GM23338 (cell line): ENCODE results near the gene CIT. TPM values are rescaled to one million over a fixed set of nuclear protein-coding genes. Genes with fewer than 3 reads are reported as not detected.

Experiments
- ATAC-seq: fragments of 200-7000 bp; cut with Tn5 transposase; 3 replicates; pipeline ENCODE4 v1.9.1; 2020
- DNase-seq: peaks from one replicate; pipeline ENCODE4 v3.0.0-alpha.2; 2015; ENCODE audit warnings: low spot score
- H2AFZ ChIP-seq: fragments of 200-600 bp; sonication (generic); 2 replicates; pipeline ENCODE4 v1.8.0; 2016; ENCODE audit warnings: antibody characterized with exemption, mild to moderate bottlenecking, moderate library complexity
- H3F3A ChIP-seq: fragments of 200-600 bp; sonication (generic); replicated peaks from 2 replicates; pipeline ENCODE4 v1.8.0; 2017; ENCODE audit warnings: antibody characterized with exemption, mixed run types, low read depth
- H3K27ac ChIP-seq: fragments of 200-600 bp; sonication (generic); 2 replicates; pipeline ENCODE4 v1.6.1; 2016; ENCODE audit warnings: low read depth
- H3K27me3 ChIP-seq: fragments of 200-600 bp; sonication (generic); 2 replicates; pipeline ENCODE4 v1.8.0; 2016; ENCODE audit warnings: mild to moderate bottlenecking, mixed run types, moderate library complexity; ENCODE audit not compliant: insufficient read depth
- H3K36me3 ChIP-seq: fragments of 200-600 bp; sonication (generic); 2 replicates; pipeline ENCODE4 v1.8.0; 2016; ENCODE audit warnings: mild to moderate bottlenecking; ENCODE audit not compliant: insufficient read depth
- H3K4me1 ChIP-seq: fragments of 200-600 bp; sonication (generic); 2 replicates; pipeline ENCODE4 v1.8.0; 2016; ENCODE audit warnings: mild to moderate bottlenecking, moderate library complexity; ENCODE audit not compliant: insufficient read depth
- H3K4me2 ChIP-seq: fragments of 200-600 bp; sonication (generic); 2 replicates; pipeline ENCODE4 v1.7.1; 2017; ENCODE audit warnings: mixed run types
- H3K4me3 ChIP-seq: fragments of 200-600 bp; sonication (generic); 2 replicates; pipeline ENCODE4 v1.6.1; 2016; ENCODE audit warnings: mixed run types
- H3K79me2 ChIP-seq: fragments of 200-600 bp; sonication (generic); replicated peaks from 2 replicates; pipeline ENCODE4 v1.8.0; 2017; ENCODE audit warnings: mild to moderate bottlenecking; ENCODE audit not compliant: insufficient read depth
- H3K9me2 ChIP-seq: fragments of 200-600 bp; sonication (generic); 2 replicates; pipeline ENCODE4 v1.8.0; 2017; ENCODE audit not compliant: insufficient read depth
- H4K20me1 ChIP-seq: fragments of 200-600 bp; sonication (generic); replicated peaks from 2 replicates; pipeline ENCODE4 v1.8.0; 2017; ENCODE audit warnings: mild to moderate bottlenecking; ENCODE audit not compliant: insufficient read depth
- H3K27ac Mint-ChIP-seq: 2 replicates; pipeline ENCODE4 v1.8.0; 2020; ENCODE audit warnings: inconsistent platforms, mild to moderate bottlenecking, moderate library complexity, mixed read lengths
- H3K27me3 Mint-ChIP-seq: 3 replicates; pipeline ENCODE4 v1.8.0; 2022; ENCODE audit warnings: low read depth, mild to moderate bottlenecking, moderate library complexity, mixed read lengths, inconsistent platforms; ENCODE audit not compliant: insufficient read depth, poor library complexity
- H3K36me3 Mint-ChIP-seq: 3 replicates; pipeline ENCODE4 v1.8.0; 2021; ENCODE audit warnings: low read depth, mild to moderate bottlenecking, inconsistent platforms, moderate library complexity, mixed read lengths
- H3K4me1 Mint-ChIP-seq: 3 replicates; pipeline ENCODE4 v1.8.0; 2020; ENCODE audit warnings: mild to moderate bottlenecking, inconsistent platforms, mixed read lengths
- H3K4me3 Mint-ChIP-seq: 3 replicates; pipeline ENCODE4 v1.8.0; 2021; ENCODE audit warnings: moderate library complexity, mild to moderate bottlenecking, inconsistent platforms, mixed read lengths
- H3K9me3 Mint-ChIP-seq: 3 replicates; pipeline ENCODE4 v1.8.0; 2020; ENCODE audit warnings: moderate library complexity, mild to moderate bottlenecking, inconsistent platforms, mixed read lengths
- CREB1 ChIP-seq: fragments of 250-450 bp; sonication (Bioruptor Pico); IDR thresholded peaks from 2 replicates; pipeline ENCODE4 v1.5.0; 2020; ENCODE audit warnings: low read depth, mild to moderate bottlenecking, moderate library complexity
- CTCF ChIP-seq, 2 experiments: fragments of 200-600 bp in 1 of 2; sonication (generic) in 1 of 2; conservative IDR thresholded peaks; 2 replicates each; pipeline versions ENCODE4 v1.5.1 to v1.6.1; 2016 to 2017; ENCODE audit warnings: antibody characterized with exemption in 2 of 2, low read depth in 2 of 2, mild to moderate bottlenecking in 2 of 2, moderate library complexity in 1 of 2
- ETS1 ChIP-seq: IDR thresholded peaks from 2 replicates; pipeline ENCODE4 v1.6.1; 2016; ENCODE audit warnings: antibody characterized with exemption
- JUNB ChIP-seq: IDR thresholded peaks from one replicate; pipeline ENCODE4 v1.6.1; 2016; ENCODE audit warnings: antibody characterized with exemption; ENCODE audit not compliant: unreplicated experiment
- POLR2AphosphoS5 ChIP-seq: IDR thresholded peaks from 2 replicates; pipeline ENCODE4 v1.6.1; 2016; ENCODE audit warnings: antibody characterized with exemption, low read depth
- REST ChIP-seq: IDR thresholded peaks from one replicate; pipeline ENCODE4 v1.6.1; 2018; ENCODE audit warnings: antibody characterized with exemption; ENCODE audit not compliant: unreplicated experiment
- ZNF331 ChIP-seq: fragments of 250-450 bp; sonication (Bioruptor Pico); IDR thresholded peaks from 2 replicates; pipeline ENCODE4 v1.5.0; 2020; ENCODE audit warnings: low read depth, mild to moderate bottlenecking, moderate library complexity
- long read RNA-seq: library from polyadenylated mRNA; unstranded; transcript quantifications from one replicate; pipeline ENCODE4 v2.0.0, GENCODE V29; 2020; ENCODE audit not compliant: unreplicated experiment
- polyA plus RNA-seq: library from polyadenylated mRNA; unstranded; fragments of >200 nt; fragmentation: Nextera tagmentation; extraction: Ambion mirVana; gene quantifications from 2 replicates; pipeline ENCODE4 v1.2.1, GENCODE V29; 2016
- total RNA-seq: library from RNA; depleted of rRNA; stranded (reverse); fragments of >200 nt; shearing (Covaris generic); gene quantifications from 2 replicates; pipeline ENCODE4 v1.2.3, GENCODE V29; 2014; rRNA removed

The CIT gene
- total RNA-seq: 34.9 and 47.8 TPM in 2 replicates
- 9.7 and 9.9 TPM in 2 replicates for polyA plus RNA-seq
- long read RNA-seq, partial matches to known transcripts: 2 of 4 reads
- long read RNA-seq, other reads (novel, unspliced or antisense): 2 of 4 reads

- Histone ChIP-seq H3K9me2 (no peaks in the 10 kb centered on the region), H3K79me2 (peaks cover 11% of the 10 kb centered on the region), H2AFZ (peak within 1 kb of the TSS; percentile 77), H3K36me3 (peaks cover 30% of the 10 kb centered on the region), H3K4me3 (peak within 1 kb of the TSS; percentile 65), H3K27ac (peak within 1 kb of the TSS; percentile 53; the same call in 1 of the 2 replicates), H3K4me1 (peaks cover 9% of the 10 kb centered on the region), H3K27me3 (no peaks in the 10 kb centered on the region), H3F3A (no peaks in the 10 kb centered on the region), H4K20me1 (0 out of 2 replicates have a peak, but pooled peaks cover 3% of the 10 kb centered on the region), H3K4me2 (peak within 1 kb of the TSS; percentile 84)
- ATAC-seq (peak; percentile 97), DNase-seq (peak; percentile 99)
- peaks cover 6% of the 10 kb centered on the region for H3K27me3 Mint-ChIP-seq
- no peaks in the 10 kb centered on the region for H3K9me3 Mint-ChIP-seq
- TF ChIP-seq REST (peak; percentile 23), JUNB (peak; percentile 74), CTCF (conservative IDR thresholded peaks at IDR 0.05; ENCODE audit: low read depth in 2 of 2) (peak in 1 of 2 experiments; percentile 30; a peak in 1 of 4 replicates), ZNF331 (no peak), POLR2AphosphoS5 (peak; percentile 87), CREB1 (CRISPR knock-in tag) (peak; percentile 68; the same call in 1 of the 2 replicates), ETS1 (no peak)
- peaks cover 10% of the 10 kb centered on the region for H3K4me1 Mint-ChIP-seq
- H3K4me3 Mint-ChIP-seq: peak within 1 kb of the TSS; percentile 97
- peak within 1 kb of the TSS; percentile 91 for H3K27ac Mint-ChIP-seq
- peaks cover 37% of the 10 kb centered on the region for H3K36me3 Mint-ChIP-seq
Measured at GRCh38 chr12:119876761-119877638, at the start of gene CIT. TSS of gene CIT (minus strand) at chr12:119877320. CDS start at chr12:119876168, 1,152 bp downstream.
